Measurements from ENCODE around the gene NDEL1. TPM values are rescaled to one million over a fixed set of nuclear protein-coding genes. Genes with fewer than 3 reads are reported as not detected.

NDEL1 gene
- total RNA-seq, 1 experiment from 2014 or later = 40.5 TPM

GRCh38 chr17:8421571-8421970 is 14.1 kb upstream of the NDEL1 start:
- Mint-ChIP-seq H3K27me3 (ENCODE audit: unreplicated experiment) (peaks cover 19% of the 10 kb centered on the region), H3K4me1 (ENCODE audit: low read depth, unreplicated experiment) (no peaks in the 10 kb centered on the region), H3K4me3 (ENCODE audit: low read depth, unreplicated experiment) (no peak overlapping the region), H3K27ac (ENCODE audit: unreplicated experiment) (no peak overlapping the region), H3K9me3 (ENCODE audit: low read depth, unreplicated experiment) (no peaks in the 10 kb centered on the region), H3K36me3 (ENCODE audit: insufficient read depth, unreplicated experiment) (no peaks in the 10 kb centered on the region)
- CTCF ChIA-PET = no interaction called here
- DNase-seq = no peak
- intact Hi-C loops (cut with micrococcal nuclease; ENCODE audit: unreplicated experiment) = no loop called here
- BruUV-seq (replicated peaks) = no TSS peak
- TF ChIP-seq CTCF (IDR thresholded peaks at IDR 0.05; ENCODE audit: unreplicated experiment) = no peak

GRCh38 chr17:8426094-8426720 is 9.5 kb upstream of the NDEL1 start:
- no peaks in the 10 kb centered on the region for H3K4me1 Mint-ChIP-seq (ENCODE audit: low read depth, unreplicated experiment)
- no peak for DNase-seq
- no peaks in the 10 kb centered on the region for H3K36me3 Mint-ChIP-seq (ENCODE audit: insufficient read depth, unreplicated experiment)
- peaks cover 14% of the 10 kb centered on the region for H3K27me3 Mint-ChIP-seq (ENCODE audit: unreplicated experiment)
- no TSS peak for BruUV-seq (replicated peaks)
- CTCF ChIA-PET = no interaction called here
- no peak for TF ChIP-seq CTCF (IDR thresholded peaks at IDR 0.05; ENCODE audit: unreplicated experiment)
- no peak overlapping the region for H3K4me3 Mint-ChIP-seq (ENCODE audit: low read depth, unreplicated experiment)
- intact Hi-C loops (cut with micrococcal nuclease; ENCODE audit: unreplicated experiment) = no loop called here
- H3K9me3 Mint-ChIP-seq (ENCODE audit: low read depth, unreplicated experiment) = no peaks in the 10 kb centered on the region
- no peak overlapping the region for H3K27ac Mint-ChIP-seq (ENCODE audit: unreplicated experiment)

GRCh38 chr17:8426802-8427201 is 8.9 kb upstream of the NDEL1 start:
- Mint-ChIP-seq H3K27ac (ENCODE audit: unreplicated experiment) (no peak overlapping the region), H3K27me3 (ENCODE audit: unreplicated experiment) (peaks cover 14% of the 10 kb centered on the region), H3K9me3 (ENCODE audit: low read depth, unreplicated experiment) (no peaks in the 10 kb centered on the region), H3K4me1 (ENCODE audit: low read depth, unreplicated experiment) (no peaks in the 10 kb centered on the region), H3K4me3 (ENCODE audit: low read depth, unreplicated experiment) (no peak overlapping the region), H3K36me3 (ENCODE audit: insufficient read depth, unreplicated experiment) (no peaks in the 10 kb centered on the region)
- intact Hi-C loops (cut with micrococcal nuclease; ENCODE audit: unreplicated experiment) = no loop called here
- DNase-seq = no peak
- CTCF ChIA-PET = no interaction called here
- no TSS peak for BruUV-seq (replicated peaks)
- TF ChIP-seq CTCF (IDR thresholded peaks at IDR 0.05; ENCODE audit: unreplicated experiment) = no peak

GRCh38 chr17:8430966-8431365 is 4.7 kb upstream of the NDEL1 start:
- H3K4me1 Mint-ChIP-seq (ENCODE audit: low read depth, unreplicated experiment) = no peaks in the 10 kb centered on the region
- no peak overlapping the region for H3K4me3 Mint-ChIP-seq (ENCODE audit: low read depth, unreplicated experiment)
- BruUV-seq (replicated peaks) = no TSS peak
- peaks cover 14% of the 10 kb centered on the region for H3K27me3 Mint-ChIP-seq (ENCODE audit: unreplicated experiment)
- intact Hi-C loops (cut with micrococcal nuclease; ENCODE audit: unreplicated experiment) = no loop called here
- H3K9me3 Mint-ChIP-seq (ENCODE audit: low read depth, unreplicated experiment) = no peaks in the 10 kb centered on the region
- H3K36me3 Mint-ChIP-seq (ENCODE audit: insufficient read depth, unreplicated experiment) = peaks cover 10% of the 10 kb centered on the region
- CTCF ChIA-PET = no interaction called here
- no peak for TF ChIP-seq CTCF (IDR thresholded peaks at IDR 0.05; ENCODE audit: unreplicated experiment)
- no peak overlapping the region for H3K27ac Mint-ChIP-seq (ENCODE audit: unreplicated experiment)
- no peak for DNase-seq
